GM12878 (cell line): ENCODE data around the gene COL24A1. TPM values are rescaled to one million over a fixed set of nuclear protein-coding genes. Genes with fewer than 3 reads are reported as not detected.

ENCODE experiments used
- ATAC-seq: fragments of 200-7000 bp; cut with Tn5 transposase; 3 replicates; pipeline ENCODE4 v1.9.1; 2020; ENCODE audit warnings: mild to moderate bottlenecking, moderate library complexity
- BruUV-seq: library from RNA; stranded (reverse); fragments of 400-500 nt; replicated peaks from 2 replicates; lab custom pipeline; 2021; lab: Mats Ljungman, UMichigan
- CTCF ChIA-PET: fragments of 300-600 bp; sonication (Branson Sonifier 250); formaldehyde crosslinking; extraction: SDS; loops from one replicate; lab custom pipeline; 2021; ENCODE audit warnings: inconsistent platforms; lab: Yijun Ruan, JAX
- POLR2A ChIA-PET: fragments of 350-600 bp; formaldehyde crosslinking; extraction: SDS; loops from one replicate; lab custom pipeline; 2021; ENCODE audit warnings: inconsistent platforms; lab: Charles Lee
- RAD21 ChIA-PET: fragments of 300-600 bp; sonication (Branson Sonifier 250); formaldehyde crosslinking; loops from one replicate; lab custom pipeline; 2023; ENCODE audit warnings: antibody characterized with exemption; ENCODE audit not compliant: unreplicated experiment; lab: Charles Lee
- SMC1A ChIA-PET: fragments of 300-600 bp; sonication (Branson Sonifier 250); formaldehyde crosslinking; loops from one replicate; lab custom pipeline; 2023; ENCODE audit not compliant: unreplicated experiment, uncharacterized antibody; lab: Charles Lee
- DNase-seq: peaks from one replicate; pipeline ENCODE4 v3.0.0-alpha.2; 2011; ENCODE audit warnings: low read depth, low spot score
- FAIRE-seq: peaks from 3 replicates; lab custom pipeline; 2011; peaks lifted over from hg19 to GRCh38; lab: Jason Lieb, UNC
- H2AFZ ChIP-seq: 2 replicates; pipeline ENCODE4 v1.6.0; 2011; ENCODE audit warnings: low read depth, low read length, control low read depth; ENCODE audit not compliant: control insufficient read depth
- H3K27ac ChIP-seq: 2 replicates; pipeline ENCODE4 v1.5.1; 2011; ENCODE audit warnings: control low read depth; ENCODE audit not compliant: control insufficient read depth, insufficient read depth
- H3K27me3 ChIP-seq, 2 experiments: replicated peaks in 1 of 2; 2 replicates each; pipeline versions ENCODE4 v1.6.0 to v1.6.1; 2011; ENCODE audit warnings: low read length in 1 of 2; ENCODE audit not compliant: control insufficient read depth in 2 of 2, insufficient read depth in 2 of 2
- H3K36me3 ChIP-seq, 2 experiments: 2 replicates each; pipeline ENCODE4 v1.5.1; 2011; ENCODE audit warnings: low read length in 1 of 2; ENCODE audit not compliant: control insufficient read depth in 2 of 2, insufficient read depth in 2 of 2
- H3K4me1 ChIP-seq: 2 replicates; pipeline ENCODE4 v1.6.1; 2011; ENCODE audit warnings: mild to moderate bottlenecking, low read length, moderate library complexity, mixed read lengths; ENCODE audit not compliant: control insufficient read depth, insufficient read depth
- H3K4me2 ChIP-seq: 2 replicates; pipeline ENCODE4 v1.6.0; 2011; ENCODE audit warnings: control low read depth; ENCODE audit not compliant: control insufficient read depth, insufficient read depth
- H3K4me3 ChIP-seq: fragments of 200-600 bp; sonication (generic); 2 replicates; pipeline ENCODE4 v1.5.1; 2016
- H3K79me2 ChIP-seq: 2 replicates; pipeline ENCODE4 v1.6.0; 2011; ENCODE audit warnings: low read length; ENCODE audit not compliant: control insufficient read depth, insufficient read depth
- H3K9ac ChIP-seq: 2 replicates; pipeline ENCODE4 v1.8.0; 2011; ENCODE audit warnings: low read length, control low read depth, mixed read lengths; ENCODE audit not compliant: control insufficient read depth, insufficient read depth
- H3K9me3 ChIP-seq: replicated peaks from 3 replicates; pipeline ENCODE4 v1.5.1; 2011; ENCODE audit warnings: mild to moderate bottlenecking, low read length; ENCODE audit not compliant: control insufficient read depth, insufficient read depth
- H4K20me1 ChIP-seq: 2 replicates; pipeline ENCODE4 v1.6.0; 2011; ENCODE audit not compliant: control insufficient read depth, insufficient read depth
- ATF3 ChIP-seq: IDR thresholded peaks from 2 replicates; pipeline ENCODE4 v1.6.1; 2011; ENCODE audit warnings: low read depth, mild to moderate bottlenecking, low read length, moderate library complexity, borderline replicate concordance; ENCODE audit errors: extremely low read depth
- CUX1 ChIP-seq: IDR thresholded peaks from 2 replicates; pipeline ENCODE4 v1.6.1; 2012; ENCODE audit warnings: improper control_type of control experiment, low read depth, low read length; ENCODE audit not compliant: insufficient replicate concordance
- KAT2A ChIP-seq: conservative IDR thresholded peaks from 2 replicates; pipeline ENCODE4 v1.6.1; 2011; ENCODE audit warnings: low read depth, low read length; ENCODE audit not compliant: control insufficient read depth
- NR2C2 ChIP-seq: IDR thresholded peaks from 2 replicates; pipeline ENCODE4 v1.6.1; 2011; ENCODE audit warnings: borderline replicate concordance, low read depth; ENCODE audit not compliant: control insufficient read depth, insufficient read length
- RB1 ChIP-seq: fragments of 450-650 bp; formaldehyde crosslinking; IDR thresholded peaks from 2 replicates; pipeline ENCODE4 v1.6.1; 2017; ENCODE audit warnings: mild to moderate bottlenecking, borderline replicate concordance
- SKIL ChIP-seq: fragments of 450-650 bp; IDR thresholded peaks from 2 replicates; pipeline ENCODE4 v1.6.1; 2017; ENCODE audit warnings: mild to moderate bottlenecking, low read depth, inconsistent platforms; ENCODE audit not compliant: poor library complexity, severe bottlenecking
- SMAD1 ChIP-seq: fragments of 450-650 bp; IDR thresholded peaks from 2 replicates; pipeline ENCODE4 v1.6.1; 2018; ENCODE audit warnings: mild to moderate bottlenecking, low read depth; ENCODE audit not compliant: partially characterized antibody
- ZNF207 ChIP-seq: fragments of 450-650 bp; IDR thresholded peaks from 2 replicates; pipeline ENCODE4 v1.6.1; 2014; ENCODE audit warnings: antibody characterized with exemption, mild to moderate bottlenecking, borderline replicate concordance
- ZNF217 ChIP-seq: fragments of 450-650 bp; IDR thresholded peaks from 2 replicates; pipeline ENCODE4 v1.6.1; 2017; ENCODE audit warnings: antibody characterized with exemption, mild to moderate bottlenecking
- WGBS: methylation state at CpG from one replicate; pipeline ENCODE4 v1.1.6; 2016; ENCODE audit warnings: low lambda C conversion rate; ENCODE audit not compliant: insufficient replicate concordance, insufficient coverage; ENCODE audit errors: missing lambda C conversion rate; 5-methylcytosine and 5-hydroxymethylcytosine counted together
- in situ Hi-C: fragments of 300-500 bp; cut with MboI; formaldehyde crosslinking; loops from 9 replicates; pipeline ENCODE4 v1.14.3; 2018; ENCODE audit warnings: mixed read lengths
- intact Hi-C: fragments of 100-400 bp; cut with micrococcal nuclease; formaldehyde crosslinking; loops from one replicate; pipeline ENCODE4 v1.14.2; 2022; ENCODE audit not compliant: unreplicated experiment
- polyA plus RNA-seq, 11 experiments: library from polyadenylated mRNA; depleted of rRNA in 4 of 11; unstranded in 6 of 11; stranded (reverse) in 5 of 11; fragments of >200 nt; fragmentation: Nextera tagmentation in 4 of 11; fragmentation: Illumina TruSeq in 1 of 11; extraction: Ambion mirVana in 4 of 11; extraction: Trizol in 1 of 11; gene quantifications; 1 replicate in 1 of 11; 2 replicates in 10 of 11; pipeline versions ENCODE4 v1.2.1 to v1.2.3, GENCODE V29; 2011 to 2016; ENCODE audit warnings: inconsistent platforms in 2 of 11, missing spikeins in 2 of 11, low read depth in 1 of 11
- total RNA-seq, 4 experiments: library from RNA; depleted of rRNA in 3 of 4; stranded (reverse); fragments of >200 nt in 3 of 4; fragmentation: Illumina TruSeq in 1 of 4; extraction: Trizol in 1 of 4; gene quantifications; 2 replicates each; pipeline versions ENCODE4 v1.2.1 to v1.2.3, GENCODE V29; 2013 to 2021

Gene COL24A1
- total and polyA plus RNA-seq, 10 of the 15 experiments (the other 5 are each of a cell fraction or from before 2014, with no cell fraction given): 0.19 to 4.1 (median 2.0) TPM

- BruUV-seq: no TSS peak
- DNase-seq (no peak), FAIRE-seq (no peak), ATAC-seq (no peak)
- Histone ChIP-seq H2AFZ (no peak overlapping the region), H3K9ac (no peak overlapping the region), H3K36me3 (no peaks in the 10 kb centered on the region), H3K9me3 (no peaks in the 10 kb centered on the region), H4K20me1 (no peaks in the 10 kb centered on the region), H3K27ac (no peak overlapping the region), H3K79me2 (no peaks in the 10 kb centered on the region), H3K4me2 (no peak overlapping the region), H3K4me3 (no peak overlapping the region), H3K27me3 (no peaks in the 10 kb centered on the region), H3K4me1 (no peaks in the 10 kb centered on the region)
- RAD21 ChIA-PET: no interaction called here
- WGBS: 87% methylated on average over 2 of the region's 2 CpGs
- CTCF ChIA-PET: no interaction called here
- SMC1A ChIA-PET: no interaction called here
- intact Hi-C loops (no loop called here), in situ Hi-C loops (no loop called here)
- POLR2A ChIA-PET: no interaction called here
- no peak for TF ChIP-seq ZNF217
- no peak for TF ChIP-seq SMAD1
- no peak for TF ChIP-seq ZNF207
- no peak for TF ChIP-seq SKIL
- no peak for TF ChIP-seq CUX1
- TF ChIP-seq KAT2A: no peak
- no peak for TF ChIP-seq ATF3
- TF ChIP-seq NR2C2: no peak
- TF ChIP-seq RB1: no peak
Observed at GRCh38 chr1:85936470-85936869, 220.1 kb downstream of the COL24A1 start.
